ENCODE data around the gene CCDC80. TPM values are rescaled to one million over a fixed set of nuclear protein-coding genes. Genes with fewer than 3 reads are reported as not detected.

The CCDC80 gene
- total and polyA plus RNA-seq, 4 experiments from 2014 or later: 0.02 TPM; not detected in 2

DNA sequence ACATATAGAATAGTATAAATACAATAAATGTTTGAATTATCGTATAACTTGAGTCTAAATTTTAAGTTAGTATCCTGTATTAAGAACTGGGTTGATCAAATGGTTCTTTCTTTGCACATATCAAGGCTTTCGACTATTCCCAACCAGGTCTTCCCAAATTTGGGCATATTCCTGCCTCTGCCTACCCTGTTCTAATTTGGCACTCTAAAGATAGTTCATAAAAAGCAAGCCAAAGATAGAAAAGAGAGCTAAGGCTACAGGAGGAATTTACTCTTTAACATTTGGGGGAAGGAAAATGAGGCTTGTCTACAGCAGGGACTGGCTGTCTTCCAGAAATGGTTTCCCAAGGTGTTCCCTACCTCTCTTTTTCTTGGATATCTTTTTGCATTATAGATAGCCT is 43.0 kb downstream of the CCDC80 start:
- POLR2A ChIA-PET (ENCODE audit: partially characterized antibody): no interaction called here
- no peaks in the 10 kb centered on the region for H3K27me3 Mint-ChIP-seq
- Histone ChIP-seq H3K27ac (ENCODE audit: low read depth, low read length) (no peak overlapping the region), H3K4me3 (ENCODE audit: low read length in 2 of 2) (no peak overlapping the region), H3K27me3 (ENCODE audit: insufficient read depth, low read length) (no peaks in the 10 kb centered on the region), H3K4me1 (ENCODE audit: insufficient read depth, low read length) (no peaks in the 10 kb centered on the region), H3K9me3 (ENCODE audit: control insufficient read depth in 1 of 2, low read length in 2 of 2) (no peaks in the 10 kb centered on the region), H3K36me3 (ENCODE audit: insufficient read depth, low read length) (no peaks in the 10 kb centered on the region)
- H3K36me3 Mint-ChIP-seq: peaks cover 14 to 30% of the 10 kb centered on the region in 2 donors
- CTCF ChIA-PET (ENCODE audit: partially characterized antibody): interaction anchor here (0.6 kb wide), 1 partner anchor 105 kb away, joined by 3 read pairs; no protein-coding TSS in a partner anchor
- peaks cover 0 to under 1% (median 0%) of the 10 kb centered on the region in 8 donors for H3K9me3 Mint-ChIP-seq
- no peak overlapping the region for H3K4me3 Mint-ChIP-seq
- H3K4me1 Mint-ChIP-seq: no peaks in the 10 kb centered on the region
- no peak for DNase-seq
- H3K27ac Mint-ChIP-seq: no peak overlapping the region
- intact Hi-C loops (cut with micrococcal nuclease): no loop called here

DNA sequence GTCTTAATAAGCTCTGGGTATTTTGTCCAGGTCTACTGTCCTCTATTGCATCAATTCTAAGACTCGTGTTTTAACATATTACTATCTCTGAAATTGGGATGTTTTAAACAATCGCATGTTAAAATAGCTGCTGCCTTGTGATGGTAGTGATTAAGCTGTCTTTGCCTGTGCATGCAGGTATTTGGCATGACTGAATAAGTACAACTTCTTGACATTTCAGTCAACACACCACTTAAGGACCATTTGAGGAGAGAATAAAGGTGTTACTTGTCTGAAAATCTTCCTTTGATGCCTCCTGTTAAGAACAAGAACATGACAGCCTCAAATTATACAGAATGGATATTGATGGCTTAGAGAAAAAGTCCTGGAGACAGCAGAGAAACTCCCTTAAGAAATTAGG is 46.1 kb downstream of the CCDC80 start:
- ChIA-PET POLR2A (ENCODE audit: partially characterized antibody) (no interaction called here), CTCF (ENCODE audit: partially characterized antibody) (interaction anchor here (1.0 kb wide), 1 partner anchor 11 kb away, joined by 3 read pairs; no protein-coding TSS in a partner anchor)
- H3K4me3 Mint-ChIP-seq: no peak overlapping the region
- H3K4me3 ChIP-seq (ENCODE audit: low read length in 2 of 2): no peak overlapping the region
- no peaks in the 10 kb centered on the region for H3K27me3 ChIP-seq (ENCODE audit: insufficient read depth, low read length)
- peaks cover 0 to 6% (median 0%) of the 10 kb centered on the region in 4 donors for H3K4me1 Mint-ChIP-seq
- no peaks in the 10 kb centered on the region for H3K4me1 ChIP-seq (ENCODE audit: insufficient read depth, low read length)
- H3K27ac Mint-ChIP-seq: no peak overlapping the region
- intact Hi-C loops (cut with micrococcal nuclease): no loop called here
- H3K9me3 Mint-ChIP-seq: peaks cover 0 to 8% (median 3%) of the 10 kb centered on the region in 8 donors
- DNase-seq: no peak
- peaks cover 36 to 61% of the 10 kb centered on the region in 2 donors for H3K36me3 Mint-ChIP-seq
- H3K27me3 Mint-ChIP-seq: no peaks in the 10 kb centered on the region
- no peak overlapping the region for H3K27ac ChIP-seq (ENCODE audit: low read depth, low read length)
- H3K9me3 ChIP-seq (ENCODE audit: control insufficient read depth in 1 of 2, low read length in 2 of 2): no peaks in the 10 kb centered on the region
- H3K36me3 ChIP-seq (ENCODE audit: insufficient read depth, low read length): no peaks in the 10 kb centered on the region

DNA sequence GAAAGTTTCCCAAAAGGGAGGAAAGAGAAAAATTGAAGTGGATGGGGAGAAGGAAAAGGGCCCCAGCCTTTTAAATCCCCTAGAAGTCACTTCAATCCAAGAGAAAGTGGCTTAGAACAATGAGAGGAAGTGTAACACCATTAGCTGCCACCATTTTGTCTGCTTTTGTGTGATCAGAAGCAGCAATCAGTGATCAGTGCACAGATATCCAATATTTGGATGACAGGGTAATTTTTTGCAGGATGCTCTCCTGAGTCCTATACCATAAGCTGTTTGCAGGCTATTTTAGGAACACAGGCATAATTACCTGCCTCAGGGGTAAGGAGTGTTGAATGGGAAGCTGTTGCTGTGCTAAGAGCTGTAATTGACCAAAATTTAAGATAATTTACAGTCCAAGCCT is 47.7 kb downstream of the CCDC80 start:
- H3K36me3 ChIP-seq (ENCODE audit: insufficient read depth, low read length): no peaks in the 10 kb centered on the region
- H3K4me3 ChIP-seq (ENCODE audit: low read length in 2 of 2): no peak overlapping the region
- Mint-ChIP-seq H3K27ac (no peak overlapping the region), H3K4me3 (no peak overlapping the region), H3K27me3 (no peaks in the 10 kb centered on the region), H3K36me3 (peaks cover 48 to 70% of the 10 kb centered on the region in 2 donors), H3K9me3 (peaks cover 0 to 8% (median 3%) of the 10 kb centered on the region in 8 donors), H3K4me1 (peaks cover 0 to 6% (median 0%) of the 10 kb centered on the region in 4 donors)
- H3K27me3 ChIP-seq (ENCODE audit: insufficient read depth, low read length): no peaks in the 10 kb centered on the region
- intact Hi-C loops (cut with micrococcal nuclease): no loop called here
- DNase-seq: no peak
- H3K27ac ChIP-seq (ENCODE audit: low read depth, low read length): no peak overlapping the region
- POLR2A ChIA-PET (ENCODE audit: partially characterized antibody): no interaction called here
- H3K9me3 ChIP-seq (ENCODE audit: control insufficient read depth in 1 of 2, low read length in 2 of 2): no peaks in the 10 kb centered on the region
- CTCF ChIA-PET (ENCODE audit: partially characterized antibody): no interaction called here
- no peaks in the 10 kb centered on the region for H3K4me1 ChIP-seq (ENCODE audit: insufficient read depth, low read length)

DNA sequence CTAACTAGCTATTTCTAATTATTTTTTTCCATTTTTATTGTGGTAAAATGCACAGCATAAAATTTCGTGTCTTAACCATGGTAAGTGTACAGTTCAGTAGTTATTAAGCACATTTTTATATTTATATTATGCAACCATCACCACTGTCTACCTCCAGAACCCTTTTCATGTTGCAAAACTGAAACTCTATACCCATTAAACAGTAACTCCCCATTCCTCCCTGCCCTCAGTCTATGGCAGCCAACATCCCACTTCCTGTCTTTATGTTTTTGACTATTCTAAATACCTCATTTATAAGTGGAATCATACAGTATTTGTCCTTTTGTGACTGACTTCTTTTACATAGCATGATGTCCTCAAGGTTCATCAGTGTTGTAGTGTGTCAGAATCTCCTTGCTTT is 53.6 kb downstream of the CCDC80 start:
- peaks cover 2 to 5% (median 4%) of the 10 kb centered on the region in 4 donors for H3K4me1 Mint-ChIP-seq
- H3K4me3 Mint-ChIP-seq: no peak overlapping the region
- Histone ChIP-seq H3K27me3 (ENCODE audit: insufficient read depth, low read length) (no peaks in the 10 kb centered on the region), H3K9me3 (ENCODE audit: control insufficient read depth in 1 of 2, low read length in 2 of 2) (no peaks in the 10 kb centered on the region), H3K4me1 (ENCODE audit: insufficient read depth, low read length) (no peaks in the 10 kb centered on the region), H3K4me3 (ENCODE audit: low read length in 2 of 2) (no peak overlapping the region), H3K27ac (ENCODE audit: low read depth, low read length) (no peak overlapping the region), H3K36me3 (ENCODE audit: insufficient read depth, low read length) (peaks cover 19% of the 10 kb centered on the region)
- H3K9me3 Mint-ChIP-seq: peaks cover 0 to 2% (median under 1%) of the 10 kb centered on the region in 8 donors
- ChIA-PET POLR2A (ENCODE audit: partially characterized antibody) (no interaction called here), CTCF (ENCODE audit: partially characterized antibody) (no interaction called here)
- H3K27me3 Mint-ChIP-seq: no peaks in the 10 kb centered on the region
- H3K27ac Mint-ChIP-seq: no peak overlapping the region
- peaks cover 74 to 79% of the 10 kb centered on the region in 2 donors for H3K36me3 Mint-ChIP-seq
- no peak for DNase-seq
- intact Hi-C loops (cut with micrococcal nuclease): no loop called here

DNA sequence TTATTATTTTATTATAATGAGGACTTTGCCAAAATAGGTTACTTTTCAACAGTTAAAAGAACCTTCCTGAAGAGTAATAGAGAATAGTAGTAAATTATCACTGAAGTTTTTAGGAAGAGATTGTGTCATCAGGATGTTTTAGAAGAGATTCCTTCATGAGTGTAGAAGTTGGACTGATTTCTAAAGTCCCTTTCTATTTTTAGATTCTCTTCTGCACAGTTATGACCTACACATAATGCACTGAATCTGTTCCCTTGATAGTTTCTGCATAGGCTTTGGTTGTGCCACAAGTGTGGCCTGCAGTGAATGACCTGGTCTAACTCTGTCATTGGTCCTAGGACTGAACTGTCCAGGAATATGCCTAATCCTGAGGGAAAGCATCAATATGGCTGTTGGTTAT is 55.2 kb downstream of the CCDC80 start:
- POLR2A ChIA-PET (ENCODE audit: partially characterized antibody): no interaction called here

GRCh38 chr3:112583105-112583504 is 57.8 kb downstream of the CCDC80 start:
- H3K27ac ChIP-seq (ENCODE audit: low read depth, low read length): no peak overlapping the region
- H3K9me3 ChIP-seq (ENCODE audit: control insufficient read depth in 1 of 2, low read length in 2 of 2): no peaks in the 10 kb centered on the region
- peaks cover 27% of the 10 kb centered on the region for H3K36me3 ChIP-seq (ENCODE audit: insufficient read depth, low read length)
- no peaks in the 10 kb centered on the region for H3K9me3 Mint-ChIP-seq
- no peaks in the 10 kb centered on the region for H3K27me3 ChIP-seq (ENCODE audit: insufficient read depth, low read length)
- no peaks in the 10 kb centered on the region for H3K27me3 Mint-ChIP-seq
- H3K4me3 ChIP-seq (ENCODE audit: low read length in 2 of 2): no peak overlapping the region
- no peaks in the 10 kb centered on the region for H3K4me1 ChIP-seq (ENCODE audit: insufficient read depth, low read length)
- H3K4me3 Mint-ChIP-seq: no peak overlapping the region
- no peak overlapping the region for H3K27ac Mint-ChIP-seq
- H3K4me1 Mint-ChIP-seq: peaks cover 3 to 5% (median 4%) of the 10 kb centered on the region in 4 donors
- no peak for DNase-seq
- CTCF ChIA-PET (ENCODE audit: partially characterized antibody): interaction anchor here (0.8 to 1.9 kb wide), 7 partner anchors 15 to 706 kb away, joined by 3 to 10 read pairs (median 6); partner anchors contain the start of genes ATG3 and SLC35A5
- intact Hi-C loops (cut with micrococcal nuclease): loop anchor here (5.0 kb wide), 2 partner anchors 229 to 394 kb away; partner anchors contain the start of gene CD200R1
- POLR2A ChIA-PET (ENCODE audit: partially characterized antibody): no interaction called here
- H3K36me3 Mint-ChIP-seq: peaks cover 50 to 80% of the 10 kb centered on the region in 2 donors

More for the DNA sequence above, 55.2 kb downstream of the CCDC80 start:
- DNase-seq: no peak
- Mint-ChIP-seq H3K27me3 (no peaks in the 10 kb centered on the region), H3K4me3 (no peak overlapping the region), H3K9me3 (no peaks in the 10 kb centered on the region), H3K27ac (no peak overlapping the region), H3K4me1 (peaks cover 2 to 5% (median 4%) of the 10 kb centered on the region in 4 donors), H3K36me3 (peaks cover 63 to 79% of the 10 kb centered on the region in 2 donors)
- intact Hi-C loops (cut with micrococcal nuclease): no loop called here
- no peaks in the 10 kb centered on the region for H3K4me1 ChIP-seq (ENCODE audit: insufficient read depth, low read length)
- H3K27ac ChIP-seq (ENCODE audit: low read depth, low read length): no peak overlapping the region
- H3K27me3 ChIP-seq (ENCODE audit: insufficient read depth, low read length): no peaks in the 10 kb centered on the region
- no peaks in the 10 kb centered on the region for H3K9me3 ChIP-seq (ENCODE audit: control insufficient read depth in 1 of 2, low read length in 2 of 2)
- peaks cover 22% of the 10 kb centered on the region for H3K36me3 ChIP-seq (ENCODE audit: insufficient read depth, low read length)
- CTCF ChIA-PET (ENCODE audit: partially characterized antibody): interaction anchor here (1.1 kb wide), 2 partner anchors 37 to 394 kb away, joined by 3 read pairs; no protein-coding TSS in a partner anchor
- no peak overlapping the region for H3K4me3 ChIP-seq (ENCODE audit: low read length in 2 of 2)

DNA sequence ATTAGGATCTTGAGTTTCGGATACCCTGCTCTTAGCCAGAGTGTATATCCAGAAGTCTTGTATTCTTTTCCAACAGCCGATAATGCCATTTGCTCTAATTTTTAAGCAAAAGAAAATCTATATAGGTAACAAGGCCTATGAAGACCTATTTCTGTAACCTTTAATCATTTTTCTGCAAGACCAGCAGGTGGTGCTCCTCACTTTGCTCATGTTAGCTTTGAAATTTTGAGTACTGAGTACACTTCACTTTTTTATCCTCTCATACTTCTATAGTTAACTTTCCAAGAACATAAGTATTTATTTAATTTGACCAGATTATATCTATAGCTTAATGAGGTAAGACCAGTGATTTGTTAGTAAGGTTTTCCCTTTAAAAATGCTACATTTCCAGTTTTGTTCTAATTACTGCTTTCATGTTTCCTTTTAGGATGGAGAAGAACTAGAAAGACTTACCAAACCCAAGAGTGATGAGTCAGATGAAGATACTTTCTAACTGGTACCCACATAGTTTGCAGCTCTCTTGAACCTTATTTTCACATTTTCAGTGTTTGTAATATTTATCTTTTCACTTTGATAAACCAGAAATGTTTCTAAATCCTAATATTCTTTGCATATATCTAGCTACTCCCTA is 58.6 kb downstream of the CCDC80 start:
- Mint-ChIP-seq H3K36me3 (peaks cover 49 to 75% of the 10 kb centered on the region in 2 donors), H3K4me1 (peaks cover under 1 to 2% (median 2%) of the 10 kb centered on the region in 4 donors), H3K9me3 (no peaks in the 10 kb centered on the region), H3K27me3 (no peaks in the 10 kb centered on the region), H3K4me3 (no peak overlapping the region), H3K27ac (peak overlapping the region in 3 of 7 donors; percentile 17 to 47 (median 36))
- ChIA-PET CTCF (ENCODE audit: partially characterized antibody) (interaction anchor here (0.7 to 1.9 kb wide), 11 partner anchors 14 to 706 kb away, joined by 3 to 10 read pairs (median 4); partner anchors contain the start of genes ATG3 and SLC35A5), POLR2A (ENCODE audit: partially characterized antibody) (interaction anchor here (1.7 kb wide), 1 partner anchor 20 kb away, joined by 4 read pairs; the partner anchor contains the start of genes ATG3 and SLC35A5)
- intact Hi-C loops (cut with micrococcal nuclease): loop anchor here (1.0 to 5.0 kb wide), 3 partner anchors 230 to 706 kb away; partner anchors contain the start of gene CD200R1
- H3K36me3 ChIP-seq (ENCODE audit: insufficient read depth, low read length): peaks cover 27% of the 10 kb centered on the region
- DNase-seq: peak in 4 of 5 donors; percentile 19 to 27 (median 24)
- H3K27me3 ChIP-seq (ENCODE audit: insufficient read depth, low read length): no peaks in the 10 kb centered on the region
- H3K27ac ChIP-seq (ENCODE audit: low read depth, low read length): no peak overlapping the region
- H3K9me3 ChIP-seq (ENCODE audit: control insufficient read depth in 1 of 2, low read length in 2 of 2): no peaks in the 10 kb centered on the region
- H3K4me1 ChIP-seq (ENCODE audit: insufficient read depth, low read length): no peaks in the 10 kb centered on the region
- H3K4me3 ChIP-seq (ENCODE audit: low read length in 2 of 2): no peak overlapping the region
